ENCODE results near the gene ZDHHC6. TPM values are rescaled to one million over a fixed set of nuclear protein-coding genes. Genes with fewer than 3 reads are reported as not detected.
A peak's percentile ranks its signal among the peaks of the same experiment; 100 is the strongest.

Gene ZDHHC6
- total and polyA plus RNA-seq, 2 experiments from 2014 or later, result 31.7 to 56.4 TPM

GRCh38 chr10:112448888-112449287 lies 2.2 kb upstream of the ZDHHC6 start:
- Histone ChIP-seq H3K4me3 (no peak overlapping the region), H3K9me2 (replicated peaks; ENCODE audit: insufficient read depth) (no peaks in the 10 kb centered on the region), H3K36me3 (replicated peaks; ENCODE audit: insufficient read depth, low read depth) (no peaks in the 10 kb centered on the region), H3K27me3 (no peaks in the 10 kb centered on the region), H3K4me1 (ENCODE audit: insufficient read depth) (peaks cover 14% of the 10 kb centered on the region), H4K20me1 (ENCODE audit: insufficient read depth, poor library complexity, severe bottlenecking) (no peaks in the 10 kb centered on the region), H3K4me2 (no peak overlapping the region), H3K79me2 (peaks cover 73% of the 10 kb centered on the region), H3K27ac (no peak overlapping the region), H3K9me3 (ENCODE audit: low read depth) (no peaks in the 10 kb centered on the region), H2AFZ (no peak overlapping the region)
- WGBS (ENCODE audit: low lambda C conversion rate, missing lambda C conversion rate), result 97% methylated on average over 4 of the region's 4 CpGs
- DNase-seq (ENCODE audit: low spot score), result no peak
- no peak for TF ChIP-seq CTCF (IDR thresholded peaks at IDR 0.05; ENCODE audit: poor library complexity)
- no peak for TF ChIP-seq EZH2 (IDR thresholded peaks at IDR 0.05; ENCODE audit: borderline replicate concordance)
- TF ChIP-seq EZH2phosphoT487 (IDR thresholded peaks at IDR 0.05; ENCODE audit: low read depth, severe bottlenecking, unreplicated experiment), result no peak

GRCh38 chr10:112447620-112447928 lies 860 bp upstream of the ZDHHC6 start:
- 7% methylated on average over 10 of the region's 10 CpGs for WGBS (ENCODE audit: low lambda C conversion rate, missing lambda C conversion rate)
- H3K27ac ChIP-seq, result peak overlapping the region; percentile 98

GRCh38 chr10:112446055-112446854 lies 459 bp downstream of the ZDHHC6 start:
- Histone ChIP-seq H3K36me3 (replicated peaks; ENCODE audit: insufficient read depth, low read depth) (no peaks in the 10 kb centered on the region), H2AFZ (peak overlapping the region; percentile 96), H3K79me2 (peaks cover 53% of the 10 kb centered on the region), H3K9me3 (ENCODE audit: low read depth) (no peaks in the 10 kb centered on the region), H3K4me1 (ENCODE audit: insufficient read depth) (peaks cover 14% of the 10 kb centered on the region), H3K9me2 (replicated peaks; ENCODE audit: insufficient read depth) (no peaks in the 10 kb centered on the region), H3K4me2 (peak overlapping the region; percentile 93), H3K4me3 (peak overlapping the region; percentile 99), H3K27me3 (no peaks in the 10 kb centered on the region), H4K20me1 (ENCODE audit: insufficient read depth, poor library complexity, severe bottlenecking) (no peaks in the 10 kb centered on the region), H3K27ac (peak overlapping the region; percentile 98)
- TF ChIP-seq EZH2 (IDR thresholded peaks at IDR 0.05; ENCODE audit: borderline replicate concordance), result no peak
- no peak for TF ChIP-seq CTCF (IDR thresholded peaks at IDR 0.05; ENCODE audit: poor library complexity)
- TF ChIP-seq EZH2phosphoT487 (IDR thresholded peaks at IDR 0.05; ENCODE audit: low read depth, severe bottlenecking, unreplicated experiment), result no peak
- DNase-seq (ENCODE audit: low spot score), result peak; percentile 8
- 6% methylated on average over 20 of the region's 20 CpGs for WGBS (ENCODE audit: low lambda C conversion rate, missing lambda C conversion rate)

More at GRCh38 chr10:112447620-112447928, 860 bp upstream of the ZDHHC6 start:
- peak overlapping the region; percentile 93 for H3K4me2 ChIP-seq
- peaks cover 14% of the 10 kb centered on the region for H3K4me1 ChIP-seq (ENCODE audit: insufficient read depth)
- DNase-seq (ENCODE audit: low spot score), result no peak
- H3K79me2 ChIP-seq, result peaks cover 60% of the 10 kb centered on the region
- H4K20me1 ChIP-seq (ENCODE audit: insufficient read depth, poor library complexity, severe bottlenecking), result no peaks in the 10 kb centered on the region
- peak overlapping the region; percentile 99 for H3K4me3 ChIP-seq
- peak overlapping the region; percentile 96 for H2AFZ ChIP-seq
- no peaks in the 10 kb centered on the region for H3K9me2 ChIP-seq (replicated peaks; ENCODE audit: insufficient read depth)
- H3K36me3 ChIP-seq (replicated peaks; ENCODE audit: insufficient read depth, low read depth), result no peaks in the 10 kb centered on the region
- no peak for TF ChIP-seq CTCF (IDR thresholded peaks at IDR 0.05; ENCODE audit: poor library complexity)
- TF ChIP-seq EZH2phosphoT487 (IDR thresholded peaks at IDR 0.05; ENCODE audit: low read depth, severe bottlenecking, unreplicated experiment), result no peak
- TF ChIP-seq EZH2 (IDR thresholded peaks at IDR 0.05; ENCODE audit: borderline replicate concordance), result no peak
- H3K27me3 ChIP-seq, result no peaks in the 10 kb centered on the region
- H3K9me3 ChIP-seq (ENCODE audit: low read depth), result no peaks in the 10 kb centered on the region

Data from hepatocyte (in vitro differentiated cells).